Hepatocyte (in vitro differentiated cells): ENCODE measurements around the gene CAPN13. TPM values are rescaled to one million over a fixed set of nuclear protein-coding genes. Genes with fewer than 3 reads are reported as not detected.

Source experiments
- DNase-seq: peaks from one replicate; pipeline ENCODE4 v3.0.0-alpha.2; 2016; ENCODE audit warnings: low spot score
- H2AFZ ChIP-seq: fragments of 200-600 bp; sonication (generic); 2 replicates; pipeline ENCODE4 v1.6.0; 2016; ENCODE audit warnings: antibody characterized with exemption, mild to moderate bottlenecking
- H3K27ac ChIP-seq: fragments of 200-600 bp; sonication (generic); 2 replicates; pipeline ENCODE4 v1.5.1; 2016; ENCODE audit warnings: mild to moderate bottlenecking
- H3K27me3 ChIP-seq: fragments of 200-600 bp; sonication (generic); 2 replicates; pipeline ENCODE4 v1.6.1; 2016
- H3K36me3 ChIP-seq: fragments of 200-600 bp; sonication (generic); replicated peaks from 2 replicates; pipeline ENCODE4 v1.5.1; 2016; ENCODE audit warnings: low read depth; ENCODE audit not compliant: insufficient read depth
- H3K4me1 ChIP-seq: fragments of 200-600 bp; sonication (generic); 2 replicates; pipeline ENCODE4 v1.5.1; 2016; ENCODE audit warnings: mild to moderate bottlenecking, moderate library complexity; ENCODE audit not compliant: insufficient read depth
- H3K4me2 ChIP-seq: fragments of 200-600 bp; sonication (generic); 2 replicates; pipeline ENCODE4 v1.6.0; 2016
- H3K4me3 ChIP-seq: fragments of 200-600 bp; sonication (generic); 2 replicates; pipeline ENCODE4 v1.5.1; 2016; ENCODE audit warnings: mild to moderate bottlenecking
- H3K79me2 ChIP-seq: fragments of 200-600 bp; sonication (generic); 2 replicates; pipeline ENCODE4 v1.6.0; 2017; ENCODE audit warnings: mild to moderate bottlenecking
- H3K9me2 ChIP-seq: fragments of 200-600 bp; sonication (generic); replicated peaks from 2 replicates; pipeline ENCODE4 v1.6.0; 2017; ENCODE audit warnings: mild to moderate bottlenecking; ENCODE audit not compliant: insufficient read depth
- H3K9me3 ChIP-seq: fragments of 200-600 bp; sonication (generic); 2 replicates; pipeline ENCODE4 v1.5.1; 2016; ENCODE audit warnings: low read depth, mild to moderate bottlenecking
- H4K20me1 ChIP-seq: fragments of 200-600 bp; sonication (generic); 2 replicates; pipeline ENCODE4 v1.6.0; 2016; ENCODE audit warnings: mild to moderate bottlenecking; ENCODE audit not compliant: insufficient read depth, poor library complexity, severe bottlenecking
- CTCF ChIP-seq: fragments of 200-600 bp; sonication (generic); IDR thresholded peaks from 2 replicates; pipeline ENCODE4 v1.5.1; 2016; ENCODE audit warnings: antibody characterized with exemption, mild to moderate bottlenecking; ENCODE audit not compliant: poor library complexity
- EZH2 ChIP-seq: fragments of 200-600 bp; sonication (generic); IDR thresholded peaks from 2 replicates; pipeline ENCODE4 v1.6.1; 2016; ENCODE audit warnings: antibody characterized with exemption, mild to moderate bottlenecking, borderline replicate concordance
- EZH2phosphoT487 ChIP-seq: fragments of 200-600 bp; sonication (generic); IDR thresholded peaks from one replicate; pipeline ENCODE4 v1.6.1; 2018; ENCODE audit warnings: antibody characterized with exemption, mild to moderate bottlenecking, low read depth, moderate library complexity; ENCODE audit not compliant: unreplicated experiment, severe bottlenecking
- whole genome bisulfite sequencing: methylation state at CpG from one replicate; pipeline ENCODE4 v1.1.6; 2016; ENCODE audit warnings: low lambda C conversion rate; ENCODE audit errors: missing lambda C conversion rate; 5-methylcytosine and 5-hydroxymethylcytosine counted together
- polyA plus RNA-seq: library from polyadenylated mRNA; unstranded; fragments of >200 nt; fragmentation: Nextera tagmentation; extraction: Ambion mirVana; gene quantifications from 2 replicates; pipeline ENCODE4 v1.2.1, GENCODE V29; 2016
- total RNA-seq: library from RNA; depleted of rRNA; stranded (reverse); fragments of >200 nt; gene quantifications from 2 replicates; pipeline ENCODE4 v1.2.3, GENCODE V29; 2014

CAPN13 gene
- total and polyA plus RNA-seq, 2 experiments from 2014 or later = 5.9 to 6.0 TPM

- H3K79me2 ChIP-seq = no peaks in the 10 kb centered on the region
- no peak overlapping the region for H2AFZ ChIP-seq
- H3K4me3 ChIP-seq = no peak overlapping the region
- H3K9me3 ChIP-seq = no peaks in the 10 kb centered on the region
- no peaks in the 10 kb centered on the region for H3K9me2 ChIP-seq
- H3K36me3 ChIP-seq = no peaks in the 10 kb centered on the region
- WGBS = 86% methylated on average over 8 of the region's 8 CpGs
- no peaks in the 10 kb centered on the region for H3K27me3 ChIP-seq
- H4K20me1 ChIP-seq = no peaks in the 10 kb centered on the region
- no peak overlapping the region for H3K27ac ChIP-seq
- no peak for TF ChIP-seq EZH2
- no peak for TF ChIP-seq EZH2phosphoT487
- TF ChIP-seq CTCF = no peak
- no peak overlapping the region for H3K4me2 ChIP-seq
- no peaks in the 10 kb centered on the region for H3K4me1 ChIP-seq
- DNase-seq = no peak
Observed at GRCh38 chr2:30694286-30695055, 112.8 kb downstream of the CAPN13 start.

GRCh38 chr2:30693821-30694281 is 113.4 kb downstream of the CAPN13 start:
- H3K27me3 ChIP-seq = no peaks in the 10 kb centered on the region
- H3K27ac ChIP-seq = no peak overlapping the region
- H3K9me2 ChIP-seq = no peaks in the 10 kb centered on the region
- H2AFZ ChIP-seq = no peak overlapping the region
- H3K4me2 ChIP-seq = no peak overlapping the region
- TF ChIP-seq EZH2 = no peak
- H4K20me1 ChIP-seq = no peaks in the 10 kb centered on the region
- no peak for DNase-seq
- no peaks in the 10 kb centered on the region for H3K9me3 ChIP-seq
- WGBS = 68% methylated on average over 4 of the region's 4 CpGs
- H3K4me1 ChIP-seq = peaks cover 3% of the 10 kb centered on the region
- no peaks in the 10 kb centered on the region for H3K36me3 ChIP-seq
- no peak overlapping the region for H3K4me3 ChIP-seq
- no peaks in the 10 kb centered on the region for H3K79me2 ChIP-seq

GRCh38 chr2:30692829-30693275 is 114.4 kb downstream of the CAPN13 start:
- WGBS = 94% methylated on average over 7 of the region's 7 CpGs
- TF ChIP-seq EZH2 (no peak), CTCF (no peak), EZH2phosphoT487 (no peak)
- H3K4me1 ChIP-seq = peaks cover 5% of the 10 kb centered on the region
- H3K9me3 ChIP-seq = no peaks in the 10 kb centered on the region
- no peak overlapping the region for H2AFZ ChIP-seq
- H3K27ac ChIP-seq = no peak overlapping the region
- H4K20me1 ChIP-seq = no peaks in the 10 kb centered on the region
- no peak for DNase-seq
- H3K79me2 ChIP-seq = no peaks in the 10 kb centered on the region
- H3K36me3 ChIP-seq = no peaks in the 10 kb centered on the region
- no peaks in the 10 kb centered on the region for H3K9me2 ChIP-seq
- H3K4me3 ChIP-seq = no peak overlapping the region
- H3K4me2 ChIP-seq = no peak overlapping the region
- no peaks in the 10 kb centered on the region for H3K27me3 ChIP-seq
